NK-92 treated with Interleukin-12 subunit alpha and Interleukin-12 subunit beta, amount 100 ng/mL, for 24 hours (cell line): ENCODE data around the gene NR5A1.

Source experiments
- DNase-seq: peaks from one replicate; lab custom pipeline; 2025; lab: John Stamatoyannopoulos, UW

The NR5A1 gene

GRCh38 chr9:124514125-124514524, 6.9 kb upstream of the NR5A1 start:
- no peak for DNase-seq

DNA sequence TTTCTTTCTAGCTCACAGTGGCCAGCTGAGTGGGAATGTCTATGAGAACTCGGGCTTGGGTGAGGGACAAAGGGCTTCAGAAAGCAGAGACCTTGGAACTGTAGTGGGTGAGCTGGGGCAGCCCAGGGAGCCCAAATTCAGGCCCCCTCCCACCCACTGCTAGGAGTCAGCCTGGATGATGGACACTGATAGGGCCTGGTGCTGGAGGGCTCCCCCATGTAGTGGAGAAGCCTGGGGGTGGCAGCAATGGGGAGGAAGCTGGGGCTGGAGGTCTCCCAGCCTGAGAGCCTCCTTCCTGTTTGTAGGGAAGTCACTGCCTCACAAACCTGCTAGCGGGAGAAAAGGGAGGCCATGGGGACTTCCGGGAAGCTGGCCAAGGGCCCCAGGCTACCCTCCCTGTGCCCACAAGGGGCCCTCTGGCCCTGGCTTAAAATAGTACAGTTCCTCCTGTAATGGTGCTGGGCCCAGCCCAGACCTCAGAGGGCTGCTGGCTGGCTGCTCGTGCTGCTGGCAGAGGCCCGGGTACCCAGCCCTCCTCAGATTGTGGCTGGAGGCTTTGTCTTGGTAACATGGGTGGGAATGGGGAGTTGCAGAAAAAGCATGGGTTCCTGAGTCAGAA, 6.3 kb upstream of the NR5A1 start:
- DNase-seq = no peak

DNA sequence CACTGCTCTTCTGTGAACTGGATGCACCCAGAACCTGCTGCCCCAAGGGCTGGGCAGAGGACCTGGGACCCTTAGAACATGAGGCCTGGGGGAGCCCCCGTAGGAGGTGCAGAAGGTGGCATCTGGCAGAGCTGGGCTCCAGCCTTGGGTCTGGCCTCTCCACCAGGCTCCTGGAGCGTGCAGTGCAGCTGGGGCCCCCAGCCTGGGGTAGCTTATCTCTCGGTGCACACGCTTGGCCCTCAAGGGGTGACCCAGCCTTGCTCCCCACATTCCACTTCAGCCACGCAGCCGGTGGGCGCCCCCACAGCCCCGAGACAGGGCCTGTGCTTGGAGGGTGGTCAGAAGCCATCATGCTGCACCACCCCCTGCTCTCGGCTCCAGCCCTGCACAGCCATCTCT, 5.6 kb upstream of the NR5A1 start:
- DNase-seq = no peak

GRCh38 chr9:124511891-124512805, 4.9 kb upstream of the NR5A1 start:
- DNase-seq = no peak

DNA sequence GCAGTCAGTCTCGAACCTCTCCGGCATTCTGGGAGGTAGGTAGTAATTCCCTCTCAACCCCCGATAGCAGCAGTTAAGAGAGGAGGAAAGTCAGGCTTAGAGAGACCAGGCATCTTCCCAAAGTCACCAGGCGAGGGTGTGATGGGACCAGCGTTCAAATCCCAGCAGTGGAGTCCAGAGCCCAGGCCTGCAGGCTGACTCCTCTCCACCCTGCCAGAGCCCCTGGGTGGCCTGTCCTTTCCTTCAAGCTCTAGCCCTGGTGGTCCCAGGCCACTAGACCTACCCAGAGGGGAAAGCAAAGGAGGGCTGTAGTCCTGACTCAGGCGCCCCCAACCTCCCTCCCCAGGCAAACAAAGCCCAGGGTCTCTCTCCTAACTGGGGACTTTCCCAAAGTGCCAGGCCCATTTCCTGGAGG, 4.2 kb upstream of the NR5A1 start:
- no peak for DNase-seq

DNA sequence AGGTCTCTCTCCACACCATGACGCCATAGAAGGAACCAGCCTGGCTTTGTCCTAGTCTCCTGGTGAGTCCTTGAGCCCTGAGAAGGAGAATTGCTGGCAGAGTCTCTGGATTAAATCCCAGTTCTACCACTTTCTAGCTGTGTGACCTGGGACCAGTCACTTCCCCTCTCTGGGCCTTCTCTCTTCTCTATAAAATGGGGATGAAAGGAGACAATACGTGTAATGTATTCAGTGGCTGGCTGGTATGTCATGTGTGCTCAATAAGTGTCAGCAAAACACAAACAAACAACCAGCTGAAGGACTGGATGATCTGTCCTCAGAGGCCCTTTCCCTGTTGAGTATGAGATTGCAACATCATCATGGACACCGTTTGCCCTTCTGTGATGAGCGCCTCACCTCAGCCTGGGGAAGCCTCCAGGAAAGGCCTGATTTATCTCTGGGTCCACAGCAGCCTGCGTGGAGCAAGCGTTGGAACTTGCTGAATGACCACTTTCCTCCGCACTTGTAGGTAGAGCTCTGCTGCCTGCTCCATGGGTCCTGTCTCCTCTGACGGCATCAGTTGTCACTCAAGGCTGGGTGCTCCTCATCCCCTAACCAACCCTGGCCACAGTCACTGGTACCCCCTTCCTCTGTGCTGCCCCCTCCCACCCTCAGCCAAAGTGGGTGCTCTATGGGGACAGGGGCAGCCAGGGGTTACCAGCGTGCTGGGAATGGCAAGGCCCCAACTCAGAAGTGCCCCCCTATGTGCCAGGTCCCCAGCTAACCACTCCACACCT, 3.6 kb upstream of the NR5A1 start:
- no peak for DNase-seq

DNA sequence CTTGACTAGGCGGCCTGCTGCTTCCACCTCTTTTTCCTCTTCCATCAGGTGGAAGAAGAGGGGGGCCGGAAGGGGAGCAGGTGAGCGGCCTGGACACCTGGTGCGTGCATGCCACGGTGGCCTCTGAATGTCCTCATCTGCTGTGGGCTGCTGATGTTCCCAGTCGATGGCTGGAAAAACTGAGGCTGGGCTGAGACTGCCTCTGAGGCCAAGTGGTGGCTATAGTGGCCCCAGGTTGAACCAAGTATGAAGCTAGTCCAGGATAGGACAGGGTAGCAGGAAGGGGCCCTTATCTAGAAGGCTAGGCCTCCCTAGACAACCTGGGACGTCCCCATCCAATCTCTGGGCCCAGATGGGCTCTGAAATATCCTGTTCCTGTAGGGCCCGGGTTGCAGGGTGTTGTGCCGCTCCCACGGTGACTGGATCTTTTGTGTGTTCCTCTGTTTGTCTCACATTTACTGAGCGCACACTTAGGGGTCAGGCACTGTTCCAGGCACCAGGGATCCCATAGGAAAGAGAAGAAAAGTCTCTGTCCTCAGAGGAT, 753 bp upstream of the NR5A1 start:
- DNase-seq = no peak

DNA sequence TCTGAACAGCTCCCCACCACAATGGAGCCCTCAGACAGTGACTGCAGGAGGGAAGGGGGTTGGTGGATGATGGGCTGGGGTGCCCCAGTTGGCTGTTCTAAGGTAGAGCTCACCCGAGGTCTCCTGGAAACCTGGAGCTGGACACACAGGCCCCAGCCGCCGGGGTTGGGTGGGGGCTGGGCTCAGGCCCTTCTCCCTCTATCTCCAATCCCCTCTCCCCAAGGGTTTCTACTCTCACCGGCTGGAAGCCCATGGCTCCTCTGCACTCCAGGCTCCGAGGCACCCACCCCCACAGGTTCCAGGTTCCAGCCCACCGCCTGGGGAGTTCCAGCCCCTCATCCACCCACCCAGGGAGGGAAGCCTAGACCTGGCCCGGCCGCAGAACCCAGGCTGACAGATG, 766 bp downstream of the NR5A1 start:
- DNase-seq = no peak

GRCh38 chr9:124505901-124506346, 1.3 kb downstream of the NR5A1 start:
- DNase-seq = no peak

DNA sequence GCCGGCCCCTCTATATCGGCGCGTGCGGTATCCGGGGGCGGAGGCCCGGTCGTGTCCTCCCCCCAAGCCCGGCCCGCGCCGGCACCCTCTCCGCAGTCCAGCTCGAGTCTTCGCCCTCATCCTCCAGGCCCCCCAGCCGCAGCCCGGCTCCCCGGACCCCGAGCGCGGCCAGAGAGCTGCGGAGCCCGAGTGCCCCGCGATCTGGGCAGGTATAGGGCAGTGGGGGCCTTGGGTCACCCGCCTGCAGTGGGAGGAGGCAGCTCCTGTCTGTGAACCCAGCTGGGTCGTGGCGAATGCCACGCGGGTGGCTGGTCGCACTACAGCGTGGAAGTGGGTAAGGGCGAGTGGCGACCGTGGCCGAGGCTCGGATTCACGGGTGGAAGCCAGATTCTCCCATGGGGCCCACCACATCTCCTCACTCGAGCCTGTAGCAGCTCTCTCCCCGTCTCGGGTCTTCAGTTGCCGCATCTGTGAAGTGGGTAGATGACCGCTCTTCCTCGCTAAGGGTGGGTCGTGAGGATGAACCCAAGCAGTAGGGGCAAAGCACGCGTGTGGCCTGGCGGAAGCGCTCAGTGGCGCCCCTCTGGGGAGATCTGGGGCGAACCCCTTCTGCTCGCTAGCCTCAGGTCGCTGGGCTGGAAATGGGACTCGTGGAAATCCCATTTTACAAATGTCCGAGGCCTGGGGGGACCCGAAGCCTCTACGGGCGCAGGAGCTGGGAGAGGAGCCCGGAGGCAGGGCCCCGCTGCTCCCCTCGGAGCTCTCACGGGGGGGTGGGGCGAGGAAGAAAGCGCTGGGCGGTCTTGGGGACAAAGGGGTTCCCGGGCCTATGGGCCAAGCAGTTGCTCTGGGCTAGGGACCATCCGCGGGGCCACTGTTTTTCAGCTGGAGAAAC, 1.9 kb downstream of the NR5A1 start:
- DNase-seq = no peak

DNA sequence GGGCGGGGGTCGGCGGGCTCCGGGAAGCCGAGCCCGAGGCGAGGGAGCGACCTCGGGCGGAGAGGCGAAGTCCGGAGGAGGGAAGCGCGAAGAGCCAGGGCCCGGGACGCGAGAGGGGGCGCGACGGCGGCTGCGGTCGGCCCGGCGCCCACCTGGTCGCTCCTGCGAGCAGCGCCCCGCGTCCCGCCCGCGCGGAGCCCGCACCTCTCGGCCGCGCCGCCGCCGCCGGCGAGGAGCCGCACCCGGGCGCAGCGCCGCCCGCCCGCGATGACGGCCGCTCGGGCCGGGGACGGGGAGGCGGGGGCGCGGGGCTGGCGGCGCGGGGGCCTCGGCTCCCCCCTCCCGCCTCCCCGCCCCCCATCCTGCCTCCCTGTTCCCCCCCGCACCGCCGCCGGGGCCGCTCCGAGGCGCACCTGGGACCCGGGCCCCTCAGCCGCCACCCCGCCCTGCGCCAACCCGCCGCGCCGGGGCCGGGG, 2.6 kb downstream of the NR5A1 start:
- no peak for DNase-seq

DNA sequence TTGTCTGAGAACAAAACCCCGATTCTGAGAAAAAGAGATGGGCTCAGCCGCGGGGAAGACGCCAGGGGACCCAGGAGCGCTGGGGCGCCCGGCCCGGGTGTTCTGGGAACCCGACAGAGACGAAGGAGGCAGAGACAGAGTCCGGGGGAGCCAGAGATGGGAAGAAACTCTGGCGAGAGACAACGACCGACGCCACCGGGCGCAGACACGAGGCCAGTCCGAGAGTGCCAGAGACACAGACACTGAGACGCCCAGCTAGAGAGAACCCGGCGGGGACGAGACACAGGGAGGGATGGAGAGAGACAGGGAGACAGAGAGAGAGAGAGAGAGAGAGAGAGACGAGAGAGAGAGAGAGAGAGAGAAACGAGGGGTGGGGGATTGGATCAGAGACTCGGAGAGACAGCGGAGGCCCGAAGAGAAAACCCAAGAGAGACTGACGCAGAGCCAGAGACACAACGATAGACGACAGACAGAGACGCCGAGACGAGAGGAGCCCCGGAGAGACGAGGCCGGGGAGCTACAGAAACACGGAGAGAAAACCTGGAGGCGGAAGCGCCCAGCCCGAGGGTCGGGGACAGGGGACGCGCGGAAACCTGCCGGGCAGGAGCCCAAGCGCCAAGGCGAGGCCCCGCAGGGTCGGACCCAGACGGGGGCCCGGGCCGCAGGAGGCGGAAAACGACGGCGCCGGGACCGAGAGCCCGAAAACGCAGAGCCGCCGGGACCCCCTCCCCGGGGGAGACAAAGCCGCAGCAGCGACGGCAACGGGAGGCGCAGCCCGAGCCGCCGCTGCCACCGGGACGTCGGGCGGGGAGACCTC, 3.3 kb downstream of the NR5A1 start:
- DNase-seq = no peak

DNA sequence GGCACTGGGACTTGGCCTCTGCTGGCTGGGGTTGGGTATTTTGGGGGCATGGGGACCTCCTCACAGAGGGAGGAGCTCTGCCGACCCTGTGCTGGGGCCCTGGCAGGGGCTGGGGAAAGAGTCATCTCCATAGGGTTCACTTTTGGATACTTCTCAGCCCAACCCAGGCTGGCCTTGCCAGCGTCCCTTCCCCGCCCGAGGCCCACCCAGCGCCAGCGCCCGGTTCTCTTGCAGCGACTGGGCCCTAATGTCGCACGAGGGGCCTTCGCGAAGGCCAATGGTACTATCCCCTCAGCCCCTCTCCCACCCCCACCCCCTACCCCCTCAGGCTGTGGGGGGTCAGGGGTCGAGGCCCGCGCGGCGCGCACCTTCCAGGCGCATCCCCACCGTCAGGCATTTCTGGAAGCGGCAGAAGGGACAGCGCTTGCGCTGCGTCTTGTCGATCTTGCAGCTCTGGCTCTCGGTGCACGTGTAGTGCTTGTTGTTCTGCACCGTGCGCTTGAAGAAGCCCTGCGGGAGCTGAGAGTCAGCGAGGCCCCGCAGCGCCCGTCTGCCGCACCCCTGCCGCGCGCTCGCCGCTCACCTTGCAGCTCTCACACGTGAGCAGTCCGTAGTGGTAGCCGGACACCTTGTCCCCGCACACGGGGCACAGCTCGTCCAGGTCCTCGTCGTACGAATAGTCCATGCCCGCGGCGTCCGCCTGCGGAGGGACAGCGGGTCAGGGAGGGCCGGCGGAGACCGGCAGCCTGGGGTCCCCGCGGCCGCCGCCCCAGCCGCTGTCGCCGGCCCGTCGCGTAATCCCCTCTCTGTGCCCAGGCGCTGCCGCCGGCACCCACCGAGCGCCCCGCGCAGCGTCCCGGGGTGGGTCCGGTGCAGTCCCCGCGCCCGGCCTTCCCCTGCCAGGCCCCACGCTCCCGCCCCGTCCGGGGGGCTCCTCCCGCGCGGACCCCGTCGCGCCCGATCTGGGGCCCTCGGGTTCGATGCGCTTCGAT, 4.2 kb downstream of the NR5A1 start:
- DNase-seq = no peak

DNA sequence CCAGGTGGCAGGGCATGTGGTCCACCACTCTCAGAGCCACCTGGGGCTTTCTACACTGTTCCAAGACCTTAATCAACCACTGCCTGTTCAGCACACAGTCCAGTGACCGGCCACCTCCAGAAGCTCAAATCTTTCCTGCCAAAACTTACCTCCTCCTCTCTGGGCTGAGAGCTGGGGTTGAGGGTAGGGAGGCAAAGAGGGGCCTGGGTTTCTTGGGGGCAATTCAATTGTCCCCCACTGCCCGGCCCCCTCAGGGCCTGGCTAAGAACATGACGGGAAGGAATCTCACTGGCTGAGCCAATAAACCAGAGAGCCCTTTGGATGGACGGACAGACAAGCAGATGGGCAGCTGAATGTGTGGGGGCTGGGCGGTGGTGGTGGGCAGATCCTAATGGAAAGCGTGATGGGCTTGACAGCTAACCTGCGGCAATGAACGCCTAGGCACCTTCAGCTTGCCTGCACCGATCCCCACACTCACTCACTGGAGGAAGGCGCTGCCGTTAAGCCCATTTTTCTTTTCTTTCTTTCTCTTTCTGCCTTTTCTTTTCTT, 5.4 kb downstream of the NR5A1 start:
- DNase-seq = no peak

- DNase-seq = no peak
These were observed 6.2 kb downstream of the NR5A1 start for GRCh38 chr9:124500796-124501611.

DNA sequence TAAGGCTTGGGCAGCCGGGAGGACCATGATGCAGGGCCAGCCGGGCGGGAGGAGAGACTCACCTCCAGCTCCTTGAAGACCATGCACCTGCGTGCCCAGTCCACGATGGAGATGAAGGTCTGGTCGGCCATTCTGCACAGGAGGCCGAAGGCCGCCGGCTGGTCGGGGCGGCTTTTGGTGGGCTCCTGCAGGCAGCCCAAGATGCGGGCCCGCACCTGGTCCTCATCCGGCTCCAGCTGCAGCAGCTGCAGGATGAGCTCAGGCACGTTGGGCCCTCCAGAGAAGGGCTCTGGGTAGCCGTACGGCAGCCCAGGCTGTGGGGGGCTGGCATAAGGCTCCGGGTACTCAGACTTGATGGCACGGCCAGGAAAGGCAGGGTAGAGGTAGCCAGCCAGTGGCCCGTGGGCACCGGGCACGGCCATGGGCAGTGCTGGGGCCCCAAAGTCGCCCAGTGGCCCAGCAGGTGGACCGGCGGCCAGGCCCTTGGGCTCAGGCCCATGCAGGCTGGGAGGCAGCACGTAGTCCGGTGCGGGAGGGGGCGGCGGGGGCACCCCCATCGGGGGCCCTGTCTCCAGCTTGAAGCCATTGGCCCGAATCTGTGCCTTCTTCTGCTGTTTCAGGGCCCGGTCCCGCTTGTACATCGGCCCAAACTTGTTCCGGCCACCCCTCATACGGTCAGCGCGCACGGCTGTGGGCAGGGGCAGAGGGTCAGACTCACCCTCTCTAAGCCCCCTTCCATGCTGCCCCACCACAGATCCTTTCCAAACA, 7.0 kb downstream of the NR5A1 start:
- no peak for DNase-seq

DNA sequence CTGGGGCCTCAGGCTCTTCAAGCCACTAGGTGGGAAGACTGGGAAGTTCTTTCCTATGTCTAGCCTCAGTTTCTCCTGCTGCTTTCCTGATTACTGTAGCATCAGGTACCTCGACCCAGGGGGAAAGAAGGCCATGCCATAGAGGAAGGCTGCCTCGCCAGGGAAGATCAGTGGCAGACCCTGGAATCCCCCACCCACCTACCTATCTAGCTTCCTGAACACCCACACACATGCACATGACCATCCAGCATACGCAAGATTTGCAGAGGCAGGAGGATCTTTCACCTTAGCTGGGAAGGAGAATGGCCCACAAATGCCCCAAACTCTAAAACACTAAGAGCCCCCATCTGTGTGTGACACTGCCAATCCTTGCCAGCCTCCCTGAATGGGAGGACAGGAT, 8.0 kb downstream of the NR5A1 start:
- no peak for DNase-seq
